HG02938 (cell line): ENCODE results near the gene SERPINE2.

Experiments used
- ATAC-seq: cut with Tn5 transposase; IDR thresholded peaks from one replicate; pipeline ENCODE4 v1.9.1; 2021; ENCODE audit warnings: mild to moderate bottlenecking, moderate library complexity; ENCODE audit not compliant: unreplicated experiment

SERPINE2 gene

GRCh38 chr2:224055101-224055500 is 16.0 kb upstream of the SERPINE2 start:
- ATAC-seq, result no peak

- ATAC-seq, result no peak
Observed at GRCh38 chr2:224046752-224047151, 7.7 kb upstream of the SERPINE2 start.

- ATAC-seq, result no peak
Observed at GRCh38 chr2:224042191-224042696, 3.2 kb upstream of the SERPINE2 start.

- no peak for ATAC-seq
Observed at GRCh38 chr2:224041554-224041953, 2.5 kb upstream of the SERPINE2 start.

GRCh38 chr2:224040753-224041152 is 1.7 kb upstream of the SERPINE2 start:
- ATAC-seq, result no peak

GRCh38 chr2:224039770-224040440 is 819 bp upstream of the SERPINE2 start:
- peak; percentile 4 for ATAC-seq

GRCh38 chr2:224038830-224039079 is 331 bp downstream of the SERPINE2 start:
- ATAC-seq, result peak; percentile 24

GRCh38 chr2:224038049-224038829 is 847 bp downstream of the SERPINE2 start:
- ATAC-seq, result peak; percentile 50

- ATAC-seq, result no peak
Observed at GRCh38 chr2:224036731-224037361, 2.2 kb downstream of the SERPINE2 start.

GRCh38 chr2:224034017-224034416 is 5.1 kb downstream of the SERPINE2 start:
- ATAC-seq, result no peak

- no peak for ATAC-seq
Observed at GRCh38 chr2:224033601-224034000, 5.5 kb downstream of the SERPINE2 start.

- no peak for ATAC-seq
Observed at GRCh38 chr2:224032283-224032682, 6.8 kb downstream of the SERPINE2 start.

- no peak for ATAC-seq
Observed at GRCh38 chr2:224031358-224031970, 7.6 kb downstream of the SERPINE2 start.

- no peak for ATAC-seq
Observed at GRCh38 chr2:224030786-224031185, 8.3 kb downstream of the SERPINE2 start.

- ATAC-seq, result no peak
Observed at GRCh38 chr2:224029876-224030275, 9.2 kb downstream of the SERPINE2 start.

GRCh38 chr2:224027931-224028330 is 11.2 kb downstream of the SERPINE2 start:
- no peak for ATAC-seq

- no peak for ATAC-seq
Observed at GRCh38 chr2:224027070-224027469, 12.0 kb downstream of the SERPINE2 start.

GRCh38 chr2:224025874-224026273 is 13.2 kb downstream of the SERPINE2 start:
- peak; percentile 91 for ATAC-seq

- ATAC-seq, result no peak
Observed at GRCh38 chr2:224024270-224024669, 14.8 kb downstream of the SERPINE2 start.

- no peak for ATAC-seq
Observed at GRCh38 chr2:224023188-224023587, 15.9 kb downstream of the SERPINE2 start.

- ATAC-seq, result no peak
Observed at GRCh38 chr2:224022486-224022885, 16.6 kb downstream of the SERPINE2 start.

- no peak for ATAC-seq
Observed at GRCh38 chr2:224020523-224020922, 18.6 kb downstream of the SERPINE2 start.
